Thyroid gland (tissue), 4 donors: ENCODE results near the gene MYRFL.

ENCODE experiments used
- POLR2A ChIP-seq, 2 donors: fragments of 450-650 bp; IDR thresholded peaks; one replicate each; pipeline ENCODE4 v1.6.1; 2017; ENCODE audit warnings: antibody characterized with exemption in 2 of 2, mild to moderate bottlenecking in 2 of 2, moderate library complexity in 1 of 2
- TF ChIP-seq, protein P1 (sequence below), 6 experiments: fragments of 200-600 bp in 3 of 6; fragments of 450-650 bp in 3 of 6; sonication (generic) in 3 of 6; IDR thresholded peaks; one replicate each; pipeline ENCODE4 v1.5.1; 2016 to 2019; ENCODE audit warnings: antibody characterized with exemption in 6 of 6, mild to moderate bottlenecking in 2 of 6, inconsistent platforms in 1 of 6, moderate library complexity in 1 of 6

DNA sequence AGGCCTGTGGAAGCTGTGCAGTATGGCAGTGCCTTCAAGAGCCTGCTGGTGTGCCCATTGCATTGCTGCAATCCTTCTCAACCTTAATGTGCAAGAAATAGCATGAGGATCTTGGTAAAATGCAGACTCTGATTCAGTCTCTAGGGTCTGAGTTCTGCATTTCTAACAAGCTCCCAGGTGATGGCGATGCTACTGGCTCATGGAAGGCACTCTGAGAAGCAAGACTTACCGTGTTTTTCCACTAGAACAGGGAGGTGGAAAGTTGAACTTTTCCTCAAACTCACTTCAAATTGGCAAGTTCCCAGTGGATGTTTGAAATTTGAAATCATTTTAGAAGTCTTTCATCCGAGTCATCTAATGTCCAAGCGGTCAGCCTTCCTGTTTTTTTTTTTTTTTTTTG is 55.5 kb downstream of the MYRFL start:
- TF ChIP-seq, protein P1, sequence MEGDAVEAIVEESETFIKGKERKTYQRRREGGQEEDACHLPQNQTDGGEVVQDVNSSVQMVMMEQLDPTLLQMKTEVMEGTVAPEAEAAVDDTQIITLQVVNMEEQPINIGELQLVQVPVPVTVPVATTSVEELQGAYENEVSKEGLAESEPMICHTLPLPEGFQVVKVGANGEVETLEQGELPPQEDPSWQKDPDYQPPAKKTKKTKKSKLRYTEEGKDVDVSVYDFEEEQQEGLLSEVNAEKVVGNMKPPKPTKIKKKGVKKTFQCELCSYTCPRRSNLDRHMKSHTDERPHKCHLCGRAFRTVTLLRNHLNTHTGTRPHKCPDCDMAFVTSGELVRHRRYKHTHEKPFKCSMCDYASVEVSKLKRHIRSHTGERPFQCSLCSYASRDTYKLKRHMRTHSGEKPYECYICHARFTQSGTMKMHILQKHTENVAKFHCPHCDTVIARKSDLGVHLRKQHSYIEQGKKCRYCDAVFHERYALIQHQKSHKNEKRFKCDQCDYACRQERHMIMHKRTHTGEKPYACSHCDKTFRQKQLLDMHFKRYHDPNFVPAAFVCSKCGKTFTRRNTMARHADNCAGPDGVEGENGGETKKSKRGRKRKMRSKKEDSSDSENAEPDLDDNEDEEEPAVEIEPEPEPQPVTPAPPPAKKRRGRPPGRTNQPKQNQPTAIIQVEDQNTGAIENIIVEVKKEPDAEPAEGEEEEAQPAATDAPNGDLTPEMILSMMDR (IDR thresholded peaks at IDR 0.05), result no peak
- TF ChIP-seq POLR2A (IDR thresholded peaks at IDR 0.05), result no peak
